Epithelial cell of esophagus (primary cell): ENCODE results near the gene ALDH5A1.

Source experiments
- DNase-seq: peaks from one replicate; pipeline ENCODE4 v3.0.0; 2010; ENCODE audit warnings: low read depth
- H3K4me3 ChIP-seq: 2 replicates; pipeline ENCODE4 v1.5.1; 2011; ENCODE audit warnings: mild to moderate bottlenecking, low read length, control low read depth
- CTCF ChIP-seq: IDR thresholded peaks from 2 replicates; pipeline ENCODE4 v1.5.1; 2011; ENCODE audit warnings: low read depth, mild to moderate bottlenecking, low read length, control low read depth, inconsistent platforms; ENCODE audit not compliant: insufficient read depth; ENCODE audit errors: missing control alignments

The ALDH5A1 gene

GRCh38 chr6:24453921-24454320 is 40.8 kb upstream of the ALDH5A1 start:
- no peak for TF ChIP-seq CTCF
- DNase-seq = no peak
- H3K4me3 ChIP-seq = no peak overlapping the region

GRCh38 chr6:24454452-24454851 is 40.3 kb upstream of the ALDH5A1 start:
- no peak for TF ChIP-seq CTCF
- no peak for DNase-seq
- no peak overlapping the region for H3K4me3 ChIP-seq

GRCh38 chr6:24455061-24455460 is 39.7 kb upstream of the ALDH5A1 start:
- DNase-seq = no peak

GRCh38 chr6:24458134-24458533 is 36.6 kb upstream of the ALDH5A1 start:
- no peak overlapping the region for H3K4me3 ChIP-seq
- TF ChIP-seq CTCF = no peak
- peak; percentile 72 for DNase-seq

More at GRCh38 chr6:24455061-24455460, 39.7 kb upstream of the ALDH5A1 start:
- no peak overlapping the region for H3K4me3 ChIP-seq
- no peak for TF ChIP-seq CTCF

GRCh38 chr6:24458941-24459340 is 35.8 kb upstream of the ALDH5A1 start:
- peak; percentile 79 for DNase-seq
- no peak overlapping the region for H3K4me3 ChIP-seq
- no peak for TF ChIP-seq CTCF

- no peak for TF ChIP-seq CTCF
- no peak overlapping the region for H3K4me3 ChIP-seq
- peak; percentile 21 for DNase-seq
These were observed 33.8 kb upstream of the ALDH5A1 start for GRCh38 chr6:24460966-24461365.

- no peak overlapping the region for H3K4me3 ChIP-seq
- no peak for DNase-seq
- TF ChIP-seq CTCF = no peak
These were observed 30.3 kb upstream of the ALDH5A1 start for GRCh38 chr6:24464253-24465038.
